H4 (cell line): ENCODE results near the gene NDUFAF8. TPM values are rescaled to one million over a fixed set of nuclear protein-coding genes. Genes with fewer than 3 reads are reported as not detected.
A peak's percentile ranks its signal among the peaks of the same experiment; 100 is the strongest.

Experiments
- DNase-seq: peaks from one replicate; pipeline ENCODE4 v3.0.0-alpha.2; 2015; ENCODE audit warnings: low spot score
- total RNA-seq: library from RNA; depleted of rRNA; stranded (reverse); fragments of >200 nt; shearing (Covaris generic); gene quantifications from 2 replicates; pipeline ENCODE4 v1.2.3, GENCODE V29; 2014; rRNA removed

Gene NDUFAF8, protein sequence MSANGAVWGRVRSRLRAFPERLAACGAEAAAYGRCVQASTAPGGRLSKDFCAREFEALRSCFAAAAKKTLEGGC
- 47.4 and 77.7 TPM in 2 replicates for total RNA-seq

- DNase-seq: peak; percentile 99
Observed at GRCh38 chr17:81238815-81239713, at the start of gene NDUFAF8, which contains the start of gene TEPSIN. Gene NDUFAF8, plus strand, starts transcription at chr17:81239318. Its CDS starts 46 bp downstream, at chr17:81239364. Gene TEPSIN, minus strand, starts transcription at chr17:81239055. Its CDS starts 22 bp downstream, at chr17:81239033.

GRCh38 chr17:81189670-81190530 lies 49.2 kb upstream of the NDUFAF8 start:
- DNase-seq: no peak

- DNase-seq: no peak
Observed at GRCh38 chr17:81190591-81190990, 48.5 kb upstream of the NDUFAF8 start.

DNA sequence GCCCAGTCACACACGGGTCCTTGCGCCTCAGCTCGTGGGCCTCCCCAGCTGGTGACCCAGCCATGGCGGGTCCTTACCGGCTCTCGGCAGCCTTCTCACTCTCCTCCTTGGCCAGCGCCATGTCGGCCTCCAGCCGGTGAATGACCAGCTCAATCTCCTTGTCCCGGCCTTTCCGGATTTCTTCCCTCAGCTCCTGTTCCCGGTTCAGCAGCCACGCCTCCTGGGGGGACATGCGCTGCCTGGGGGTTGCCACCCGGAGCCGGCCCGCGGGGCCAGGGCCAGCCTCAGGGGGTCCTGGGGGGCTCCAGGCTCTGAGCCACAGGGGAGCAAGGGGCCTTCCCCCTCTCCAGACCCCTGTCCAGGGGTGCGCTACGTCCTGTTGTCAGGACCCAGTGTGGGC lies 48.0 kb upstream of the NDUFAF8 start:
- DNase-seq: no peak

GRCh38 chr17:81191646-81192045 lies 47.5 kb upstream of the NDUFAF8 start:
- DNase-seq: no peak

GRCh38 chr17:81192386-81193050 lies 46.6 kb upstream of the NDUFAF8 start:
- DNase-seq: no peak

DNA sequence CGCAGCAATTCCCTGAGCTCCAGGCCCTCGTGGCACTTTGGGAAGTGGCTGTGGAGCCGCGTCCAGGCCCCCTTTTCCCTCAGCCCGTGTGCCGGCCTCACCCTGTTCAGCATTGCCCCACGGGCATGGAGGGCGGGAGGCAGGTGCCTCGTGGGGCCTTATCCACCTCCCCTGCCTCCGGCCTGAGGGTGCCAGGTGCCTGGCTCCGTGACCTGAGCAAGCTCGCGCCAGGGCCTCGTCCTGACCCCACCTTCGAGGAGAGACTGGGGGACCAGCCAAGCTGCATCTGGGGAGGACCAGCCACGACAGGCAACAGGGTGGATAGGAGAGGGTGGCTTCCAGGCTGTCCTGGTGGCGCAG lies 46.1 kb upstream of the NDUFAF8 start:
- no peak for DNase-seq

DNA sequence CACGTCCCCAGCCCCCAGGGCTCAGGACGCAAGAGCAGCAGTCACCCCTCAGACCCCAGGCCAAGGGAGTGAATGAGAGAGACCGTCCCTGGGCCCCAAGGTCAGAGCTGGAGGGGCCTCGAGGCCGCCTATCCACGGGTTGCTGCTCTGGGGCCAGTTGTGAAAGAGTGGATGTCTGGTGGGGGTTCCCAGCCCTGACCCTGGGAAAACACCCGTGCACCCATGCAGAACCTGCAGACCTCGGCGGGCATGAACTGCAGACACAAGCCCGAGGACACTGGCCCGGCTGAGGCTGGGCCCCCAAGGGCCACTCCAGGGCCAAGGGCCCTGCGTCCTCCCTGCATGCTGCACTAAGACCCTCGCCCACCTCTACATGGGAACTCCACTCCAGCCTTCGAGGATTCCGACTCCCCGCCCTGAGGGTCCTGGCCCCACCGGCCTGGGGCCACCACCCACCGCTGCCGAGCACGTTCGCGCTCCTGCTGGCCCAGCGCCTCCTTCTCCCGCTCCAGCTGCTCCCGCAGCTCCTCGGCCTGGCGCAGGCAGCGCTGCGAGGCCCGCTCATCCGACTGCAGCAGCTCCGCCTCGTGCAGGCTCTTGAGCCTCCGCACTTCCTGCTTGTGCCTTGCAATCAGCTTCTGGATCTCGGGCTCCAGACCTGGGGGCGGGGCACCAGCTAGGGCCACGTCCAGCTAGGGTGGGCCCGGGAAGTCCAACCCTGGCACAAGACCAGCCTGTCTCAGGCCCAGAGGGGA lies 45.5 kb upstream of the NDUFAF8 start:
- DNase-seq: no peak

DNA sequence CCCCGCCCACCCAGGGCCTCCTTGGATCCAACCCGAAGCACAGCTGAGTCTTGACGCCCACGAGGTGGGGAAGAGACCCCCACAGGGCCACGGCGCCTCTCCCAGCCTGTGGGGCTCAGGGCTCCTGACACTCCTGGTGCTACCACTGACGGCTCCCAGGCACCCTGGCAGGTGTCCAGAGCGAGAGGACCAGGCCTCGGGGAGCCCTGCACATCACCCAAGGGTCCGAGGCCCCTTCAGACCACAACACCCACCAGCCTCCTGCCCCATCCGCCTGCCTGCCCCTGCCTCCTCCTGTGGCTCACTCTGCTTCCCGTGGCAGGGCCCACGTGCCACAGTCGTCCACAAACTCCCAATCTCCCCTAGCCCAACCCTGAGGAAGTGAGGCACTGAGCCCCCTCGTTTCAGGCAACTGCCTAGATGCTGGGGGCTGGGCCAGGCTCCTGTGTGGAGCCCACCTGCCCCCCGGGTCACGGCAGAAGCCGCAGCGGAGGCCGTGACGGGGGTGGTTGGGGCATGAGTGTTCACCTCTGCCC lies 44.8 kb upstream of the NDUFAF8 start:
- no peak for DNase-seq

GRCh38 chr17:81194941-81195901 lies 43.9 kb upstream of the NDUFAF8 start:
- no peak for DNase-seq

DNA sequence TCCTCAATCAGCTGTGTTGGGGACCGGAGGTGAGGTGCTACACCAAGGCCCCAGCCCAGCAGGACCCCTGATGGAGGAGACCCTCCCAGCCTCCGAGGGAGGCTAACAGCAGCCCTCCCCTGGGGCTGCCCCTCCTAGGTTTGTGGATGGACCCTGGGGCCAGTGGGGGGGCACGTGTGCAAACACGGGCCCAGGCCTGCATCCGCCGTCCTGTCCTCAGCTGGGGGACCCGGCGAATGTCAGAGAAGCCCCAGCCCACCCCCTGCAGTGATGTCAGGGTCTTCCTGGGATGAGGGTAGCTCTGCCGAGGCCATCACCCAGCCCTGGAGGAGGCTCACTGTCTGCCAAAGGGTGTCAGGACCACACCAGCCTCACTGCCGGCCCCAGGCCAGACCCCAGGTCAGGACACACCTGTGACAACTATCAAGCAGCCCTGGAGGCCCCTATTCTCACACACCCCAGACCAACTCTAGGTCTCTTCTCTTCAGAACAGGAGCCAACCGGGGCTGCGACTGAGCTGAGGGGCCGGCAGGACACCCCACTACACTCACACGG lies 43.1 kb upstream of the NDUFAF8 start:
- no peak for DNase-seq

GRCh38 chr17:81196505-81197408 lies 42.4 kb upstream of the NDUFAF8 start:
- no peak for DNase-seq

DNA sequence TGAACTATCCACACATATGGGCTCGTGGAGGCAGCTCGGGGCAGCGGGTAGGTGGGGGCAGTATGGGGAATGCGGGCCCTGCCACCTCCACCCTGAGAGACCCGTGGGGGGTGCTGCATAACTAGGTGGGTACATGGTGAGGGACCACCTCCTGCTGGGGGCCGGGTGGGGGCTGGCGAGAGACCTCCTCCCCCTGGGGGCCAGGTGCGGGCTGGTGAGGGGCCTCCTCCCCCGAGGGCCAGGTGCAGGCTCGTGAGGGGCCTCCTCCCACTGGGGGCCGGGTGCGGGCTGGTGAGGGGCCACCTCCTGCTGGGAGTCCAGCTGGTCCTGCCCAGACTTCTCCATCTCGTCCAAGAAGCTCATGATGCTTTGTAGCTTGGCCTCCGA lies 41.7 kb upstream of the NDUFAF8 start:
- no peak for DNase-seq

GRCh38 chr17:81197831-81198490 lies 41.2 kb upstream of the NDUFAF8 start:
- no peak for DNase-seq

- no peak for DNase-seq
Observed at GRCh38 chr17:81198826-81199481, 40.2 kb upstream of the NDUFAF8 start.

DNA sequence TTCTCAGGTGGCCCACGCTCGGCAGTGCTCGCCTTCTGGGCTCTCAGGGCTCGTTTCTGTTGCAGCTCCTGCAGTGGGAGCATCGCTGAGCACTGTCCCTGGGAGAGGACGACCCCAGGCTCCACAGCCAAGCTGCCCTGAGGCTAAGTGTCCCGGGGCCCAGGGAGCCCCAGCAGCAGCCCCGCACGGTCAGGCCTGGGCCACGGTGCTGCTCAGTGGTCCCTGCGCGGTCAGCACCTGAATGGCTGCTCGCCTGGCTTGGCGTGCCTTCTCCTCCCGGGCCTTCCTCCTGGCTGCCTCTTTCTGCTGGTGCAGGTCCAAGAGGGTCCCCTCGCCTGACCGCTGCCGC lies 39.7 kb upstream of the NDUFAF8 start:
- DNase-seq: no peak

- no peak for DNase-seq
Observed at GRCh38 chr17:81200201-81200600, 38.9 kb upstream of the NDUFAF8 start.
